Measurements from ENCODE around the gene PLLP. TPM values are rescaled to one million over a fixed set of nuclear protein-coding genes. Genes with fewer than 3 reads are reported as not detected.

PLLP gene
- total and polyA plus RNA-seq, 9 of the 15 experiments (the other 6 are each of a cell fraction or from before 2014, with no cell fraction given) = 0.09 to 0.96 (median 0.27) TPM

- TF ChIP-seq PBX2 (CRISPR knock-in tag; IDR thresholded peaks at IDR 0.05; ENCODE audit: low read depth) (no peak), PBX2 (tag; conservative IDR thresholded peaks at IDR 0.05; ENCODE audit: low read depth) (no peak), MITF (IDR thresholded peaks at IDR 0.05) (no peak), BCLAF1 (IDR thresholded peaks at IDR 0.05; ENCODE audit: borderline replicate concordance in 1 of 2, control insufficient read depth in 1 of 2, low read depth in 2 of 2, low read length in 1 of 2) (no peak), ZNF778 (CRISPR knock-in tag; IDR thresholded peaks at IDR 0.05) (no peak), WHSC1 (IDR thresholded peaks at IDR 0.05; ENCODE audit: low read length) (no peak), ZNF175 (CRISPR knock-in tag; IDR thresholded peaks at IDR 0.05; ENCODE audit: low read depth) (no peak), CBFA2T3 (IDR thresholded peaks at IDR 0.05) (peak; percentile 58), CXXC5 (CRISPR knock-in tag; IDR thresholded peaks at IDR 0.05) (peak; percentile 47; the same call in 1 of the 2 replicates), EP300 (IDR thresholded peaks at IDR 0.05; ENCODE audit: low read length) (no peak; the same call in 1 of the 2 replicates), TFAP4 (CRISPR knock-in tag; IDR thresholded peaks at IDR 0.05; ENCODE audit: borderline replicate concordance) (0 out of 2 replicates have a peak, but pooled peaks have one; percentile 21), ZNF583 (CRISPR knock-in tag; IDR thresholded peaks at IDR 0.05) (no peak), EGR1 (conservative IDR thresholded peaks at IDR 0.05) (no peak), E4F1 (CRISPR knock-in tag; IDR thresholded peaks at IDR 0.05; ENCODE audit: borderline replicate concordance) (no peak), PURB (CRISPR knock-in tag; IDR thresholded peaks at IDR 0.05; ENCODE audit: low read depth) (no peak), ZNF717 (CRISPR knock-in tag; IDR thresholded peaks at IDR 0.05) (no peak), TCF7 (IDR thresholded peaks at IDR 0.05; ENCODE audit: borderline replicate concordance) (no peak), EZH2 (IDR thresholded peaks at IDR 0.05; ENCODE audit: borderline replicate concordance, low read depth, low read length) (no peak)
Observed at GRCh38 chr16:57265850-57266530, 18.5 kb downstream of the PLLP start (continued).

All from K562 (cell line).